Measurements from ENCODE around the gene GEMIN5. TPM values are rescaled to one million over a fixed set of nuclear protein-coding genes. Genes with fewer than 3 reads are reported as not detected.

The GEMIN5 gene
- total RNA-seq, 2 donors from 2014 or later = 6.5 to 12.1 TPM

- Histone ChIP-seq H3K9me3 (no peaks in the 10 kb centered on the region), H3K27ac (no peak overlapping the region), H3K9ac (ENCODE audit: low read depth in 2 of 2, low read length in 2 of 2) (no peak overlapping the region), H3K4me3 (no peak overlapping the region), H3K36me3 (no peaks in the 10 kb centered on the region), H3K4me1 (no peaks in the 10 kb centered on the region), H3K27me3 (no peaks in the 10 kb centered on the region)
- no peak for TF ChIP-seq CTCF (IDR thresholded peaks at IDR 0.05)
- DNase-seq = no peak
- intact Hi-C loops (cut with DNase I) = no loop called here
These were observed 28.9 kb upstream of the GEMIN5 start for GRCh38 chr5:154966874-154967273.

GRCh38 chr5:154966081-154966841, 28.2 kb upstream of the GEMIN5 start:
- H3K9ac ChIP-seq (ENCODE audit: low read depth in 2 of 2, low read length in 2 of 2) = no peak overlapping the region
- DNase-seq = no peak
- H3K27ac ChIP-seq = no peak overlapping the region
- H3K9me3 ChIP-seq = no peaks in the 10 kb centered on the region
- H3K27me3 ChIP-seq = no peaks in the 10 kb centered on the region
- no peaks in the 10 kb centered on the region for H3K36me3 ChIP-seq
- TF ChIP-seq CTCF (IDR thresholded peaks at IDR 0.05) = no peak
- intact Hi-C loops (cut with DNase I) = no loop called here
- no peak overlapping the region for H3K4me3 ChIP-seq
- no peaks in the 10 kb centered on the region for H3K4me1 ChIP-seq

GRCh38 chr5:154962494-154962893, 24.5 kb upstream of the GEMIN5 start:
- H3K27ac ChIP-seq = no peak overlapping the region
- no peak overlapping the region for H3K4me3 ChIP-seq
- TF ChIP-seq CTCF (IDR thresholded peaks at IDR 0.05) = no peak
- H3K4me1 ChIP-seq = no peaks in the 10 kb centered on the region
- no peak overlapping the region for H3K9ac ChIP-seq (ENCODE audit: low read depth in 2 of 2, low read length in 2 of 2)
- H3K9me3 ChIP-seq = no peaks in the 10 kb centered on the region
- peaks cover 7% of the 10 kb centered on the region for H3K36me3 ChIP-seq
- H3K27me3 ChIP-seq = no peaks in the 10 kb centered on the region
- no peak for DNase-seq
- intact Hi-C loops (cut with DNase I) = no loop called here

GRCh38 chr5:154956712-154957111, 18.7 kb upstream of the GEMIN5 start:
- peaks cover 12% of the 10 kb centered on the region for H3K36me3 ChIP-seq
- intact Hi-C loops (cut with DNase I) = no loop called here
- no peaks in the 10 kb centered on the region for H3K9me3 ChIP-seq
- no peak overlapping the region for H3K9ac ChIP-seq (ENCODE audit: low read depth in 2 of 2, low read length in 2 of 2)
- H3K4me3 ChIP-seq = no peak overlapping the region
- H3K4me1 ChIP-seq = no peaks in the 10 kb centered on the region
- H3K27ac ChIP-seq = no peak overlapping the region
- no peaks in the 10 kb centered on the region for H3K27me3 ChIP-seq
- no peak for TF ChIP-seq CTCF (IDR thresholded peaks at IDR 0.05)
- no peak for DNase-seq

- intact Hi-C loops (cut with DNase I) = loop anchor here (10.0 kb wide), 1 partner anchor 305 kb away; no protein-coding TSS in a partner anchor
- Histone ChIP-seq H3K4me1 (no peaks in the 10 kb centered on the region), H3K4me3 (no peak overlapping the region), H3K9ac (ENCODE audit: low read depth in 2 of 2, low read length in 2 of 2) (no peak overlapping the region), H3K27me3 (no peaks in the 10 kb centered on the region), H3K27ac (no peak overlapping the region), H3K36me3 (no peaks in the 10 kb centered on the region), H3K9me3 (no peaks in the 10 kb centered on the region)
- DNase-seq = no peak
- TF ChIP-seq CTCF (IDR thresholded peaks at IDR 0.05) = no peak
These were observed 11.8 kb upstream of the GEMIN5 start for GRCh38 chr5:154949781-154950180.

Data from colonic mucosa (tissue), 4 donors.